Stimulated activated naive CD8-positive, alpha-beta T cell treated with anti-CD3 and anti-CD28 coated beads, Interleukin-15, Interleukin-2, amounts not matched to agents 100 ng/mL and 50 ng/mL, for 24 hours (primary cell): Measurements from ENCODE around the gene CMTM1.
"Not testable (repeated sequence)": the region's sequence is repeated elsewhere in the genome, so short reads cannot be mapped to it uniquely, and the experiment has no call there.

Source experiments
- H3K27ac Mint-ChIP-seq: one replicate; pipeline ENCODE4 v1.8.0; 2021; ENCODE audit warnings: mild to moderate bottlenecking, mixed read lengths
- H3K27me3 Mint-ChIP-seq: one replicate; pipeline ENCODE4 v1.8.0; 2021; ENCODE audit warnings: mixed read lengths
- H3K36me3 Mint-ChIP-seq: one replicate; pipeline ENCODE4 v1.8.0; 2021; ENCODE audit warnings: low read depth, mixed read lengths
- H3K4me1 Mint-ChIP-seq: one replicate; pipeline ENCODE4 v1.8.0; 2021; ENCODE audit warnings: low read depth, mixed read lengths
- H3K4me3 Mint-ChIP-seq: one replicate; pipeline ENCODE4 v1.8.0; 2021; ENCODE audit warnings: mild to moderate bottlenecking, mixed read lengths
- H3K9me3 Mint-ChIP-seq: one replicate; pipeline ENCODE4 v1.8.0; 2021; ENCODE audit warnings: mixed read lengths

Gene CMTM1

DNA sequence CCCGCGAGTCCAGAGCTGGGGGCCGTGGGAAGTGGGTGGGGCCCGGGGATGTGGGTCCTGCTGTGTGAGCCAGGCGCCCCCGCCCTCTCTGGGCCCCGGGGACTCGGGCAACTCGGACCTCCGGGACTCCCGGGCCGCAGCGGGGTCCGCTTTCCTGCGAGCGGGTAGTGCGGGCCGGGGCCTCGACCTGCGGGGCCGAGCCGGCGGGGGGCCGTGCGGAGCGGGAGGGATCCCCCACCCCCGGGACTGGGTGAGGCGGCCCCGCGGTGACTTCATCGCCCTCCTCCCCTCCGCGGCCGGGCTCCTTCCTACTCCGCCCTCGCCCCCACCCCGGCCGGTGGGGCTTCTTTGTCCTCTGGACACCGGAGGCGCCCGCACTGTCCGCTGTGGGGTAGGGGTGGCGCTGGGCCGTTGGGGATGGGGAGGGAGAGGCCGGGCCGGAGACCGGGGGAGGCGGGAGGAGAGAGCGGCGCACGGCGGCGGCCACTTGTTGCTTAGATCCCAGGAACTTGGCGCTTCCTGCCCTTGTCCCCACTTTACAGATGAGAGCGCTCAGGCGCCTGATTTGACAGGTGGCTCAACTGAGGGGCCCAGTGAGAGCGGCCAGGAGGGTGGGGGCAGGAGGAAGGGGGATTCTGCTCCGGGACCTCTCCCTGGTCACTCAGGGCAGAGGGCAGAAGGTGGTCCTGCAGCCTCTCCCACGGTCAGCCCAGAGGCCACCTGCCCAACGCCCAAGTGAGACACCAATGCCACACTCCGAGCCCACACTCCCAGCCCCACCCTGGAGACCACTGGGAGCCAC, 39.1 kb downstream of the CMTM1 start:
- H3K27ac Mint-ChIP-seq: no peak overlapping the region

DNA sequence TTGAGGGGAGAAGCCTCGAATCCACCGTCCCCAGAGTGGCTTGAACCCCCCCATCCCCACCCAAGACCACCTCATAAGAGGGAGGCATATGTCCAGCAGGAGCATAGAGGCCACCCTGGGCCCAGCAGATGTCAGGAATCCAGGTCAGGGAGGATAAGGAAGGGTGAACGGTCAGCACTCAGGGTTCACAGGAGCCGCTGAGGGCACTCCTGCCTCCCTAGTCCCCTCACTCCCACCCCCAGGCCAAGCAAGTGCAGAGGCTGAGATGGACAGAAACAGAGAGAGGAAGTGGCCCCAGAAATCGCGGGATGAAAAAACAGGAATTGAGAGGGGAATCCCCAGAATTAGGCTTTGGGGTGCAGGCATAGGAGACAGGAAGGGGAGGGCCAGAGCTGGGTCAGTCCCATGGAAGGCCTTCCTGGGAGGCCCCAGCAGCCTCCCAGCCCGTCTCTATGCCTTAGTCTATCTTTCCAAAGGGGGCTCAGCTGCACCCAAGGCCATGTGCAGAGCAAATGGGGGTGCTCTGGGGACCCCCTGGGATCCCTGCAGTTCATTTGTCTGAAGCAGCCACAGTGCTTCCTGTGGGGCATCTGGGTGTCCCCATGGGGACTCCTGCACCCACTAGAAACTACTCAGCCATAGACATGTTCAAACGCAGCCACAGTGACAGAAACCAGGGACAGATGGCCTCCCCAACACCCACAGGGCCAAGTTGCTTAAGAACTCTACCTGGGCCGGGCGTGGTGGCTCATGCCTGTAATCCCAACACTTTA, 39.9 kb downstream of the CMTM1 start:
- Mint-ChIP-seq H3K4me1 (peaks cover 41% of the 10 kb centered on the region), H3K9me3 (no peaks in the 10 kb centered on the region), H3K27me3 (no peaks in the 10 kb centered on the region)

More for the DNA sequence above, 39.1 kb downstream of the CMTM1 start:
- peak overlapping the region; percentile 88 for H3K4me3 Mint-ChIP-seq
- peaks cover 3% of the 10 kb centered on the region for H3K9me3 Mint-ChIP-seq
- no peaks in the 10 kb centered on the region for H3K27me3 Mint-ChIP-seq
- H3K4me1 Mint-ChIP-seq: peaks cover 41% of the 10 kb centered on the region
- peaks cover 17% of the 10 kb centered on the region for H3K36me3 Mint-ChIP-seq

DNA sequence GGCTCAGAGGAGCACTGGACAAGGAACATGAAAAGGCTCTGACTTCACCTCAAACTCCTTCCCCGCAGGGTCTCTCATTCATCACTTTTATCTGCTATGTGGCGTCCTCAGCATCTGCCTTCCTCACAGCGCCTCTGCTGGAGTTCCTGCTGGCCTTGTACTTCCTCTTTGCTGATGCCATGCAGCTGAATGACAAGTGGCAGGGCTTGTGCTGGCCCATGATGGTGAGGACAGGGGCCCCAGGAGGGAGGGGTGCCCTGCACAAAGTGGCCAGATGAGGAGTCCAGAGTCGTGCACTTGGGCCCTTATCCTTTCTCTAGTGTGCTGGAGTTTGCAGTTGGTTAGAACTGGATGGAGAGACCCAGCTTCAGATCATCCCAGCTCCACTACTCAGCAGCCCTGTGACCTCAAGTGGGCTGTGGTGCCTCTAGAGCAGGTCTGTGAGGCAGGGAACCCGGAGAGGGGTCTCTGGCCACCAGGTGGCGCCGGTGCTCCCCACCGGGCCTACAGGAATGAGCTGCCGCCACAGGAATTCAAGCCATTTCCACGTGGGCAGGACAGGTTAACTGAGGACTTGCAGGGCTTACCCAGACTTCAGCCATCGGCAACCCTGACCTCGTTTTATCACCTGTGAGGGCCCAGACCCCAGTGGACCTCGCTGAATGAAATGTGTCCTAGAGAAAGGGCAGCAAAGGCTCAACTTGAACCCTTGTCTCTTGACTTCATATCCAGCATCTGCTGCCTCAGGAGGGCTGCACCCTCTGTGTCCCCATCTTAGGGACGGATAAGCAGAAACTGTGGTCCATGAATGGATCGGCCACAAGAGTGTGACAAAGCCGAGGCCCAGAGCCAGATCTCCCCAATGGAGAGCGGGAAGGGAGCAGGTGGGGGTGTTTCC, 42.3 kb downstream of the CMTM1 start:
- Mint-ChIP-seq H3K27ac (peak overlapping the region; percentile 40), H3K27me3 (no peaks in the 10 kb centered on the region), H3K4me3 (no peak overlapping the region), H3K9me3 (no peaks in the 10 kb centered on the region), H3K36me3 (peaks cover 23% of the 10 kb centered on the region), H3K4me1 (peaks cover 36% of the 10 kb centered on the region)

More for the DNA sequence above, 39.9 kb downstream of the CMTM1 start:
- Mint-ChIP-seq H3K27ac (peak overlapping the region; percentile 72), H3K36me3 (peaks cover 18% of the 10 kb centered on the region), H3K4me3 (peak overlapping the region; percentile 74)

DNA sequence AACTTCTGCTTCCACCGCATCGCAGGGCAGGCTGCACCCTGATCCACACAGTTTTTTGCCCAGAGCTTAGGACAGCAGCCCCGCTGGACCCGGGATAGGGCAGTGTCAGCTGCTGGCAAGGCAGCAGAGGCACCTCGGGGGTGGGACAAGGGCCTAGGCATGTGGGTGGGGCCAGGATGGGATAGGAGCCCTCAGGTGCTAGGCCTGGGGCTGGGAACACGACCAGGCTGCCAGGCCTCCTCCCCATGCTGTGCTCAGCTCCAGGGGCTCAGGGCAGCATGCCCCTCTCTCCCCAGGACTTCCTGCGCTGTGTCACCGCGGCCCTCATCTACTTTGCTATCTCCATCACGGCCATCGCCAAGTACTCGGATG, 42.9 kb downstream of the CMTM1 start:
- no peaks in the 10 kb centered on the region for H3K27me3 Mint-ChIP-seq
- peaks cover 30% of the 10 kb centered on the region for H3K4me1 Mint-ChIP-seq
- H3K36me3 Mint-ChIP-seq: peaks cover 25% of the 10 kb centered on the region
- H3K4me3 Mint-ChIP-seq: no peak overlapping the region
- no peaks in the 10 kb centered on the region for H3K9me3 Mint-ChIP-seq
- H3K27ac Mint-ChIP-seq: no peak overlapping the region

DNA sequence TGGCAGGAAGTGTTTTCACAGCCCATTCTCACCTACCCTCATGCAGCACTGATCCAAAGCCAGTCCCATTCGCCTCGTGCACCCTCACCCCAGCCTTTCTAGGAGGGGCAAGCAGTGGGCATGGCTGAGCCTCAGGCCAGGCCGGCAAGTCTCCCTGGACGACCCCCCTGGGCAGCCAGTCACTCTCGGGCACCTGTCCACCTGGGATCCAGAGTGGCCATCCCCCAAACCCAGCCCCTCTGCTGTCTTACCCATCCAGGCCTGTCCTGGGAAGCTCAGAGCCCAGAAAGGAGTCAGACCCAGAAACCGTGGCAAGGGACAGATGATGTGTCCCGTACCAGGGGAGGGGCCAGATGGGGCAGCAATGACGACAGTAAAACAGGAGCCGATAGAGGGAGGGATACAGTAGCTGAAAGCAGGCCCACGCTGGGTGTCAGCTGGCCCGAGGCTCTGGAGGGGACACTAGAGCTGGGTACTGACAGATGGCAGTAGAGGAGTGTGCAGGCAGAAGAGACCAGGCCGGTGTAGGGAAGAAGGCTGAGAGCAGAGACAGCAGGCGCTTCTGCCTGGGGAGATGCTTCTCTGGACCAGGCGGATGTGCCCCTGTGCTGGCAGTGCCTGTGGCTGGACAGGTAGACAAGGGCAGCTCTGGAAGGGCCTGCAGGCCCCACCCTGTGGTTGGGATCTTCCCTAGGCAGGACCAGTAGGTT, 44.0 kb downstream of the CMTM1 start:
- H3K27ac Mint-ChIP-seq: peak overlapping the region; percentile 21
- H3K36me3 Mint-ChIP-seq: peaks cover 25% of the 10 kb centered on the region
- no peaks in the 10 kb centered on the region for H3K9me3 Mint-ChIP-seq
- no peaks in the 10 kb centered on the region for H3K27me3 Mint-ChIP-seq
- peaks cover 30% of the 10 kb centered on the region for H3K4me1 Mint-ChIP-seq
- no peak overlapping the region for H3K4me3 Mint-ChIP-seq

DNA sequence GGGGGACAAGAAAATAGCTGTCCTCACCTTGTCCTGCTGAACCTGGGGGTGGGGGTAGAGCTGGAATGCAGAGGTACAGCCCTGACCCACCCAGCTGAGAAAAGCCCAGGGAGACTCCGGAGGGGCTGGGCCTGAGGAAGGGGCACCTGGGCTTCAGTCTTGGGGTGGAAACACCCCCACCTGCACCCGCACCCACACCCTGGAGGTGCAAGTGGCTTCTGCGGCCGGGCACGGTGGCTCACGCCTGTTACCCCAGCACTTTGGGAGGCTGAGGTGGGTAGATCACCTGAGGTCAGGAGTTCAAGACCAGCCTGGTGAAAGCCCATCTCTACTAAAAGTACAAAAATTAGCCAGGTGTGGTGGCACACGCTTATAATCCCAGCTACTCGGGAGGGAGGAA, 45.7 kb downstream of the CMTM1 start:
- H3K27me3 Mint-ChIP-seq, H3K27ac Mint-ChIP-seq, H3K9me3 Mint-ChIP-seq, H3K4me3 Mint-ChIP-seq: not testable (repeated sequence)
- Mint-ChIP-seq H3K36me3 (peaks cover 25% of the 10 kb centered on the region), H3K4me1 (peaks cover 18% of the 10 kb centered on the region)

DNA sequence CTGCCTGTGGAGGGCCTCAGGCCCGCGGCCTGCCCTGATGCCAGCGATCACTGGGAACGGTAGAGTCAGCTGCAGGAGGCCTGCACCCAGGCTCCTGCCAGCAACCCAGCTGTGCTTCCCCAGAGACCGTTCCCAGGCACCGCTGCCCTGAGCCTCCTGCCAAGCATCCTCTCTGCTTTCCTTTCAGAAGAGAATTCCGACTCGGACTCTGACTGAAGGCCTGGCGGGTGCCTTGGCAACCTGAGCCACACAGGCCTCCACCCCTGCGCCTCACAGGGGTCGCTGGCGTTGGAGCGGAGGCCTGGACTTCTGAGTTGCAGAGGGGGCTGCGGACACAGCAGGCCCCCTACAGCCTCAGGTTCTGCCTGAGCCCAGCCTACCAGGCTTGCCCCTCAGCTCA, 46.2 kb downstream of the CMTM1 start:
- Mint-ChIP-seq H3K36me3 (peaks cover 24% of the 10 kb centered on the region), H3K27ac (no peak overlapping the region), H3K9me3 (no peaks in the 10 kb centered on the region), H3K4me3 (no peak overlapping the region), H3K4me1 (peaks cover 12% of the 10 kb centered on the region), H3K27me3 (no peaks in the 10 kb centered on the region)

DNA sequence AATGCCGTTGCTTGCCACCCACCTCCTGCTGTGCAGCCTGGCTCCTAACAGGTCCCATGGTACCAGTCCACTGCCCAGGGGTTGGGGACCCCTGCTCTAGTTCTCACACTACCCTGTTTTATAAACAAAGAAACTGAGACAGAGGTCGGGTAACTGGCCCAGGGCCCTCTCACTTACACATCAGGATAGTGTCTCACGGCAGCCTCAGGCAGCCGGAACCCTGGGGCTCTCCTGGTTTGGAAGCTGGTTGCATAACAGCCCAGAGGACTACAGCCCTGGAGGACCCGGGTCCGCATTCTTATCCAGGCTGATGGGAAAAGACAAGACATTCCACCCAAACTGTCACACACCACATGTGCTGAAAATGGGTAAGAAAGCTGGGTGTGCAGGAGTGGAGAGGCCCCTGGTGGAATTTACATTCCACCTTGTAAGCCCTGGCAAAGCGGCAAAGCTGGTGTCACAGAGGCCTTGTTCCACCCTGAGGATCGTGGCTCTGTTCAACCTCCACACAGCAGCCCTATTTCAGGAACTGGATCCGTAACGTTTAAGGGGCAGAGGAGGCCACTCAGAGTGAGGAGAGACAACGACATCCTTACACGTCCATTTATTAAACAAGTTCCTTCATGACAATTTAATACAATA, 48.0 kb downstream of the CMTM1 start:
- peaks cover 22% of the 10 kb centered on the region for H3K36me3 Mint-ChIP-seq
- peaks cover 2% of the 10 kb centered on the region for H3K4me1 Mint-ChIP-seq
- no peaks in the 10 kb centered on the region for H3K27me3 Mint-ChIP-seq
- no peak overlapping the region for H3K4me3 Mint-ChIP-seq
- H3K9me3 Mint-ChIP-seq: no peaks in the 10 kb centered on the region
- no peak overlapping the region for H3K27ac Mint-ChIP-seq

DNA sequence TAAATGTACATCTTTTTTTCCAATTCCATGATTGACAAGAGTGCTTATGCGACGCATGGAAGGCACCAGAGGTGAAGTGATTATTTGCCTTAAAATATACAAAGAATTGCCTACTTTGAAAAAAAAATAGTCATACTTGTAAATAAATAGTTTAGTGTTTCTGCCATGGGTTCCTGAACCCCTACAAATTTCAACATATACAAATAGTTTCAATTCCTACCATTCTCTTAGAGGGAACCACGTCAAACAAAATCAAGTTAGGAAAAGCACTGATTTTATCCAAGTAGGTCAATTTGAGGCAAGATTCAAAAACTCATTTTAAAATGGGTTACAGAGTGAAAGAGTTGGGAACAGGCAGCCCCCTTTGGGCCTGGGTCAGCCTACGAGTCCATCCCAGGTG, 49.9 kb downstream of the CMTM1 start:
- Mint-ChIP-seq H3K27ac (no peak overlapping the region), H3K4me1 (peaks cover 9% of the 10 kb centered on the region)

DNA sequence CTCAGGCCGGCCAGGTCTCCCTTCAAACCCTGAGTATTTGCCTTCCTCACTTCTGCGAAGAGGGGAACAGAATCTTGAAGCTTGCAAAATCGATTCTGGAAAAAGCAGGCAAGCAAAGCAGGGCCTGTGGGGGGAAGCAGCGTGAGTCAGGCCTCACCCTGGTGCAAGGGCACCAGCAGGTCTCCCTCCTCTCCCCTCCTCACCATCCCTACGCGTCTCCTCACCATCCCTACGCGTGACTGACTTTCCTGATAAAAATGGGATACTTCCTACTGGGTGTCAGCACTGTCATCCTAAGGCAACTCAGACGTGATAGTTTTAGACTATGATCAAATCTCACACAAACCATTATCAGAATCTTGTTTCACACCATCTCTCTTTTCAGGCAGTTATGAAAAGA, 50.4 kb downstream of the CMTM1 start:
- no peaks in the 10 kb centered on the region for H3K9me3 Mint-ChIP-seq

More for the DNA sequence above, 49.9 kb downstream of the CMTM1 start:
- H3K36me3 Mint-ChIP-seq: peaks cover 8% of the 10 kb centered on the region
- no peaks in the 10 kb centered on the region for H3K27me3 Mint-ChIP-seq
- H3K4me3 Mint-ChIP-seq: no peak overlapping the region
- no peaks in the 10 kb centered on the region for H3K9me3 Mint-ChIP-seq

DNA sequence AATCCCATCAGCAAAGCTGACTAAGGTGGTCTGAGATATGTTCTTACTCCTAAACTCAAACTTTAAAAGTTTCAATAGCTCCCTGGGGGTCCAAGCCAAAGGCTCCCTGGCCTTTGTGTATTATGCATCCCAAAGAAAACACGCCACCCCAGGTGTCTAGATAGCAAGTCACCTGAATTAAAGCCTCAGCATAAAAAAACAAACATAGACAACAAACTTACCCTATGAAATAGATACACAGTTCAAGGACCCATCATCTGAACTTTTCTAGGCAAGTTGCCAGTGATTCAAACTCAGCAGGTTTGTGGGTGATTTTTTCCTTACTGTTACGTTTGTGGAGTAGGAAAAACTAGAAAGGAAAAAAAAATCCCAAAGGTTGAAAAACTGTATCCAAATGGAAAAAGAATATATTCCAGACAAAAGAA, 50.8 kb downstream of the CMTM1 start:
- no peak overlapping the region for H3K4me3 Mint-ChIP-seq
- H3K27me3 Mint-ChIP-seq: no peaks in the 10 kb centered on the region
- H3K9me3 Mint-ChIP-seq: no peaks in the 10 kb centered on the region
- peaks cover 7% of the 10 kb centered on the region for H3K36me3 Mint-ChIP-seq
- H3K4me1 Mint-ChIP-seq: peaks cover 9% of the 10 kb centered on the region
- no peak overlapping the region for H3K27ac Mint-ChIP-seq

More for the DNA sequence above, 50.4 kb downstream of the CMTM1 start:
- Mint-ChIP-seq H3K27me3 (no peaks in the 10 kb centered on the region), H3K27ac (no peak overlapping the region), H3K36me3 (peaks cover 8% of the 10 kb centered on the region), H3K4me3 (no peak overlapping the region), H3K4me1 (peaks cover 9% of the 10 kb centered on the region)

DNA sequence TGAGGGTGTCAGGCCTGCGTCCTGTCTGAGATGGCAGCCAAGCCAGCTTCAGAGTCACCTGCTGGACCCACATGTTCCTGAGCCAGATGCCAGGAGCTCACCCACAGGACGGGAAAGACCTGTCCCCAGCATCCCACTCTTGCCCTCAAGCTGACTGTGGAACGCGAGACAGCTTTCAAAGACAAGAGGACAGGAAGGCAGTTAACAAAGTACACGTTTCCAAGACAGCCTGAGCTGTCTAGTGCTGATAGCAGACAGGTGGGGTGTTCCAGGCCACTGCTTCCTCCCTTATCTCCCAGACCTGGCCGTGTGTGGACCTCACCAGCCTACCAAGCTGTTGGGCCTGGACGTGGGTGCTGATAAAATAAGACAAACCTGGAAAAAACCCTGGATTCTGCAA, 51.5 kb downstream of the CMTM1 start:
- Mint-ChIP-seq H3K4me3 (no peak overlapping the region), H3K4me1 (peaks cover 9% of the 10 kb centered on the region), H3K9me3 (no peaks in the 10 kb centered on the region), H3K27me3 (no peaks in the 10 kb centered on the region), H3K36me3 (peaks cover 4% of the 10 kb centered on the region), H3K27ac (no peak overlapping the region)

DNA sequence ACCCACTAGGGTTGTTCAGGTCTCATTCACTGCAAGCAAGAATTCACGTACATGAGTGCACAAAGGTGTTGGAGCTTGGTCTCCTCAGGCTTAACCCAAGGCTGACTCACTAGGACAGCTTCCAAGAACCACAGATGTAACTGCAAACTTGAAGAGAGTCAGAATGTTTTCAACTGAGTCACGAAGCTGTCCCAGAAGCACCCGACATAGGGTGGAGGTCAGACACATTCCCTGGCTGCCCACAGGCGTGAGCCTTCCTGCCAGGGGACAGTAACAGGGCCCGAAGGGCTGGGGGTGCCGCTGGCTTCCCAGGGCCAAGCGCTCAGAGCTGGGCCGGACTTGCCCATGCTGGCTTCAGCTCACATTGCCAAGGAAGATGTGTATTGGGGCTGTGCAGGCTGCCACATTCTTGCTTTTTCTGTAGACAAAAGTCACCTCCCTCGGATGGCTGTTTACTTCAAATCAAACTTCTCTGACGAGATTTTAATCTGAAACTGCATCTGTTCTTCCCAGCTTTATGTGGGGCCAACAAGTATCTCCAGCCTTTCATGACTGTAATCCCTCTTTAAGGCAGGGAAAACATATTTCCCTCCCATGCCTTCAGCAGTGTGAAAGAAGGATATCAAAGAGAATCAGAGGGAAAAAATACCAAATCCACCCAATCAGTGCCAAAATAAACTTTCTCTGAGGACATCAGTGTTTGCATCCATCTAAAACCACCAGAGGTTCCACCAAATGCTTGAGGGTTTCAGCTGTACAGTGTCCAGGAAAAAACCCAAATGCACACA, 52.5 kb downstream of the CMTM1 start:
- Mint-ChIP-seq H3K36me3 (no peaks in the 10 kb centered on the region), H3K9me3 (no peaks in the 10 kb centered on the region), H3K27ac (peak overlapping the region; percentile 13), H3K4me1 (peaks cover 9% of the 10 kb centered on the region), H3K4me3 (no peak overlapping the region), H3K27me3 (no peaks in the 10 kb centered on the region)
